HG02623 (cell line): Measurements from ENCODE around the gene KCNAB2.

Experiments
- ATAC-seq: cut with Tn5 transposase; IDR thresholded peaks from one replicate; pipeline ENCODE4 v1.9.1; 2021; ENCODE audit warnings: moderate library complexity; ENCODE audit not compliant: unreplicated experiment

KCNAB2 gene

GRCh38 chr1:6124746-6125365 is 79.2 kb downstream of the KCNAB2 start:
- no peak for ATAC-seq

- no peak for ATAC-seq
Observed at GRCh38 chr1:6125366-6125765, 79.7 kb downstream of the KCNAB2 start.

GRCh38 chr1:6126028-6126427 is 80.3 kb downstream of the KCNAB2 start:
- ATAC-seq: no peak

- ATAC-seq: no peak
Observed at GRCh38 chr1:6126521-6127067, 80.9 kb downstream of the KCNAB2 start.

- no peak for ATAC-seq
Observed at GRCh38 chr1:6127587-6128163, 82.0 kb downstream of the KCNAB2 start.

GRCh38 chr1:6128276-6129081 is 82.8 kb downstream of the KCNAB2 start:
- no peak for ATAC-seq

- ATAC-seq: no peak
Observed at GRCh38 chr1:6129313-6129712, 83.6 kb downstream of the KCNAB2 start.

GRCh38 chr1:6130036-6130435 is 84.3 kb downstream of the KCNAB2 start:
- ATAC-seq: no peak

- ATAC-seq: no peak
Observed at GRCh38 chr1:6130596-6130995, 84.9 kb downstream of the KCNAB2 start.

GRCh38 chr1:6131561-6131960 is 85.9 kb downstream of the KCNAB2 start:
- ATAC-seq: no peak

GRCh38 chr1:6133146-6133895 is 87.6 kb downstream of the KCNAB2 start:
- ATAC-seq: no peak

GRCh38 chr1:6134206-6134605 is 88.5 kb downstream of the KCNAB2 start:
- ATAC-seq: no peak

- ATAC-seq: no peak
Observed at GRCh38 chr1:6134741-6135510, 89.2 kb downstream of the KCNAB2 start.

GRCh38 chr1:6136516-6137220 is 91.0 kb downstream of the KCNAB2 start:
- no peak for ATAC-seq

GRCh38 chr1:6137758-6138157 is 92.1 kb downstream of the KCNAB2 start:
- ATAC-seq: no peak

GRCh38 chr1:6140413-6140812 is 94.7 kb downstream of the KCNAB2 start:
- ATAC-seq: no peak

- ATAC-seq: no peak
Observed at GRCh38 chr1:6141592-6141991, 95.9 kb downstream of the KCNAB2 start.

GRCh38 chr1:6142036-6142621 is 96.4 kb downstream of the KCNAB2 start:
- ATAC-seq: no peak

GRCh38 chr1:6142734-6143133 is 97.0 kb downstream of the KCNAB2 start:
- ATAC-seq: no peak
